ENCODE results near the gene MMP2. TPM values are rescaled to one million over a fixed set of nuclear protein-coding genes. Genes with fewer than 3 reads are reported as not detected.

MMP2 gene
- total RNA-seq, 1 experiment from 2014 or later, result 36.7 TPM

DNA sequence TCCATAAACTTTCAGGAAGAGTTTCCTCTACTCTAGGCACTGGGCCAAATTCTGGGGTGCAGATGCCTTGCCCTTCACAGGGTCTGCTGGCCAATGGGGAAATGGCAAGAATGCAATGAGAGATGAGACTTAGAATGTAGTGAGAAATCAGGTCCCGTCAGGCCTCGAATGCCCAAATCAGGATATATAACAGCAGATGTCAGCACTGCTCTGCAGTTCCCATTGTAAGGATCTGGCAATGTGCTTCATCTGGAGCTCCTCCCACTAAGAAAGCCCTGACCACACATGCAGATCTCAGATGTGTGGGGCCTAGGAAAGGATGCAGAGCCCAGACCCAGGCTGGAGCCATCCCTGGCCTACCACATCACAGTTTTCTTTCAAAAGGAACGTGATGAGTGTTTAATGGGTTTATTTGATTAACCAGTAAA lies 16.0 kb downstream of the MMP2 start:
- Histone ChIP-seq H3K27me3 (ENCODE audit: control insufficient read depth, insufficient read depth, low read length) (no peaks in the 10 kb centered on the region), H3K4me3 (ENCODE audit: insufficient read depth, low read depth, low read length) (no peak overlapping the region), H3K36me3 (replicated peaks; ENCODE audit: control insufficient read depth, insufficient read depth, low read length) (no peaks in the 10 kb centered on the region)
- DNase-seq, result peak; percentile 66

DNA sequence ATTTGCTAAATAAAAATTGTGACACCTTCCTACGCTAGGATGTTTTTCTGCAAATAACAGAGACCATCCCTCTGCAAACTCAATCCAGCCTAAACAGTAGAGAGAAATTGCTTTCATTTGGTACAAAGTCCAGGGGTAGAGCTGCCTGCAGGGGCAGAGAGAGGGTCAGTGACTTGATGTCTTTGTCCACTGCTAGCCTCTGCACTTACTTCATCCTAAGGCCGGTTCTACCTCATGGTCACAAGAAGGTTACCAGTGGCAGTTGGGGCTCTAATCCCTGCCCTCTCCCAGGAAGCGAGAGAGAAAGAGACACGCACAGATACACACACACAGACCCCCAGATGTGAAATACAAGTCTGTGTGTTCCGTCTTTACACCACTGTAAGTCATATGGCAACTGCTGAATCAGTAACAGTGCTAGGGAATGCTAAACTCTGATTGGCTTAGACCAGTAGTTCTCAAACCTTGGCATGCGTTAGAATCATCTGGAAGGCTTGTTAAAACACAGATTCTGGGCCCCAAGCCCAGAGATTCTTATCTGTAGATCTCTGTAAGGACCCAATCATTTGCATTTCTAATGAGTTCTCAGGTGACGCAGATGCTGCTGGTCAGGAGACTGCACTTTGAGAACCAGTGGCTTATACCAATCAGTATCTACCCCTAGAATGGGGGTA lies 16.8 kb downstream of the MMP2 start:
- Histone ChIP-seq H3K36me3 (replicated peaks; ENCODE audit: control insufficient read depth, insufficient read depth, low read length) (no peaks in the 10 kb centered on the region), H3K4me3 (ENCODE audit: insufficient read depth, low read depth, low read length) (no peak overlapping the region), H3K27me3 (ENCODE audit: control insufficient read depth, insufficient read depth, low read length) (no peaks in the 10 kb centered on the region)
- DNase-seq, result peak; percentile 18

DNA sequence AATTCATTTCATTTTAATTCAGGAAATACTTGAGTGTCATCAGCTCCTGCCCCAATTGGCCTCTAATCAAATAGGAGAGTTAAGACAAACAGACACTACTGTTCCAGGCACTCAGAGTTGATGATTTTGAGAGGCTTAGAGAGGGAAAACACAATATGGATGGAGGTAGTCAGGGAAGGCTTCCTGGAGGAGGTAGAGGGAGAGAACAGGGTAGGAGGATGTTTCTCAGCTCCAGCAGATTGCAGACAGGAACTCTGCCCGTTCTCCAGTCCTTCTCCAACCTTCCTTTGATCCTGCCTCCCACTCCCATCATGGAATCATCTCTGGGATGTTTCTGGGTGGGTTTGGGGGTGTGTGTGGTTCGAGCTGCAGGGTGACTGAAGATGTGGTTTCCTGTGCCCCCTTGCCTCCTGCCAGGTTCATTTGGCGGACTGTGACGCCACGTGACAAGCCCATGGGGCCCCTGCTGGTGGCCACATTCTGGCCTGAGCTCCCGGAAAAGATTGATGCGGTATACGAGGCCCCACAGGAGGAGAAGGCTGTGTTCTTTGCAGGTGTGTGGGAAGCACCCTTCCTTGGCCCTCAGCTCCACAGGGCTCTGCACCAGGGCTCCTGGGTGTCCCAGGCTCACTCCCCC lies 17.6 kb downstream of the MMP2 start:
- Histone ChIP-seq H3K36me3 (replicated peaks; ENCODE audit: control insufficient read depth, insufficient read depth, low read length) (no peaks in the 10 kb centered on the region), H3K4me3 (ENCODE audit: insufficient read depth, low read depth, low read length) (no peak overlapping the region), H3K27me3 (ENCODE audit: control insufficient read depth, insufficient read depth, low read length) (no peaks in the 10 kb centered on the region)
- DNase-seq, result peak; percentile 10

DNA sequence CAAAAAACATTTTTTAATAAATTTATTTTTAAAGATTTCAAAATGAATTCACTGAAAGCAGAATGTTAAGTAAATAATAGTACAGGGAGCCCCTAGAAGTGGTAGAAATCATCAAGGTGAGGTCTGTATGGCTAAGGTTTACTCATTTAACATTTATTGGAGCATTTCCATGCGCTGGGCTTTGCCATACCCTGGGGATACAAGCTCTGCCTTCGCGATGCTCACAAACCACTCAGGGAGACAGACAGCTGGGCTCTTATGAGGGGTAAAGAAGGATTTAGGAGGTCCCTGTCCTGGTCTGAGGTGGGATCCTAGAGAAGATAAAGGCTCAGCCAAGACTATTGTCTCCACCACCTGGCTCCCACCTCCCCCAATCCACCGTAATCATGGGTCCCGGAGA lies 18.6 kb downstream of the MMP2 start:
- no peaks in the 10 kb centered on the region for H3K27me3 ChIP-seq (ENCODE audit: control insufficient read depth, insufficient read depth, low read length)
- H3K36me3 ChIP-seq (replicated peaks; ENCODE audit: control insufficient read depth, insufficient read depth, low read length), result no peaks in the 10 kb centered on the region
- no peak overlapping the region for H3K4me3 ChIP-seq (ENCODE audit: insufficient read depth, low read depth, low read length)
- peak; percentile 5 for DNase-seq

DNA sequence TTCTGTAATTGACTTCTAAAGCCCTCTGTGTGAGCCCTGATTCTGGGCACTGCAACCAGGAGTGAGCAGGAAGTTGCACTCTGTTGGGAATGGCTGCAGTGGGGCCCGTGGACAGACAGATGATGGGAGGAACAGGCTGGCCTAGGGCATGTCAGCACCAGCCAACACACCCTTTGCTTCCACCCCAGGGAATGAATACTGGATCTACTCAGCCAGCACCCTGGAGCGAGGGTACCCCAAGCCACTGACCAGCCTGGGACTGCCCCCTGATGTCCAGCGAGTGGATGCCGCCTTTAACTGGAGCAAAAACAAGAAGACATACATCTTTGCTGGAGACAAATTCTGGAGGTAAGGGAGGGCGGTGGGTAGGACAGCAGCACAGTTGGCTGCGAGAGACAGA lies 19.1 kb downstream of the MMP2 start:
- Histone ChIP-seq H3K36me3 (replicated peaks; ENCODE audit: control insufficient read depth, insufficient read depth, low read length) (no peaks in the 10 kb centered on the region; the same call in 1 of the 2 replicates), H3K4me3 (ENCODE audit: insufficient read depth, low read depth, low read length) (no peak overlapping the region), H3K27me3 (ENCODE audit: control insufficient read depth, insufficient read depth, low read length) (no peaks in the 10 kb centered on the region)
- peak; percentile 8 for DNase-seq

DNA sequence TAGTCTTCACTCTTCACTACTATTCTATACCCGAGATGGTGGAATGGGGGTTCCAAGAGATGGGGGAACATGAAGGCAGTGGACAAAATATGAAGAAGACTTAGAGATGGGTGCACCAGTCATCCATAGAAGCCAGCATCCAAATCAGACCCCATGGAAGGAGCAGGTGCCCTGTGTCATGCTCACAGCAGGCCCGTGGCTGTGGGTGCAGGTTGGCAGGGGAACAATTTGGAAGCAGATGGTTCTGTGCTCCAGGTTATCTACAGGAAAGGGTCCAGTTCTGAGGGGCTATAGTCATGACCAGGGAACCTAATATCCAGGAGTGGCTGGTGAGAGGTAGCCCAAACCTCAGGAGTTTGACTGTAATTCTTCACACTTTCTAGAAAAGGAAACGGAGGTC lies 20.3 kb downstream of the MMP2 start:
- Histone ChIP-seq H3K4me3 (ENCODE audit: insufficient read depth, low read depth, low read length) (no peak overlapping the region), H3K27me3 (ENCODE audit: control insufficient read depth, insufficient read depth, low read length) (no peaks in the 10 kb centered on the region), H3K36me3 (replicated peaks; ENCODE audit: control insufficient read depth, insufficient read depth, low read length) (no peaks in the 10 kb centered on the region; the same call in none of the 2 replicates)
- peak; percentile 3 for DNase-seq

DNA sequence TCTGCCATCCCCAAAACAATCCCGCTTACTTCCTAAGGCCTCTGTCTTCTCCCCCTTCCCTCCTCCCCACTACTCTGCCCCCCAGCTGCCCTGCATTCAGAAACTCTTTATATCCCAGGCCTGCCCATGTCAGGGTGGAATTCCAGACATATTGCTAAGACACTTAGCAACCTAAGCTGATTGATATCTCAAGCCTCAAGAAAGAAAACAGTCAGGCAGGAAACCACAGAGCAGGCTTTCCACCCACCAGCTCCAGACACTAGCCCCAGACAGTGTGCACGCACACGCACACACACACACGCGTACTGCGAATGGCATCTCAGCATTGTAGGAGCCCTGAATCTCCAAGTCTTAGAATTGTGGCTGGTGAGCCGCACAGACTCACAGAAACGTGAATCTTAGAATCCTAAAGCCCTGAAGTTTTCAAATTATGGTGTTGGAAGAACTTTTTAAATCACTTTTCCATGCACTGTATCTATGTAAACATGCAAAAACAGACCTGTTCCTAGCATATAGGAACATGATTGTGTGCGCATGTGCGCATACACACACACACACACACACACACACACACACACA lies 21.0 kb downstream of the MMP2 start:
- no peak for DNase-seq
- Histone ChIP-seq H3K36me3 (replicated peaks; ENCODE audit: control insufficient read depth, insufficient read depth, low read length) (no peaks in the 10 kb centered on the region; the same call in none of the 2 replicates), H3K27me3 (ENCODE audit: control insufficient read depth, insufficient read depth, low read length) (no peaks in the 10 kb centered on the region)

DNA sequence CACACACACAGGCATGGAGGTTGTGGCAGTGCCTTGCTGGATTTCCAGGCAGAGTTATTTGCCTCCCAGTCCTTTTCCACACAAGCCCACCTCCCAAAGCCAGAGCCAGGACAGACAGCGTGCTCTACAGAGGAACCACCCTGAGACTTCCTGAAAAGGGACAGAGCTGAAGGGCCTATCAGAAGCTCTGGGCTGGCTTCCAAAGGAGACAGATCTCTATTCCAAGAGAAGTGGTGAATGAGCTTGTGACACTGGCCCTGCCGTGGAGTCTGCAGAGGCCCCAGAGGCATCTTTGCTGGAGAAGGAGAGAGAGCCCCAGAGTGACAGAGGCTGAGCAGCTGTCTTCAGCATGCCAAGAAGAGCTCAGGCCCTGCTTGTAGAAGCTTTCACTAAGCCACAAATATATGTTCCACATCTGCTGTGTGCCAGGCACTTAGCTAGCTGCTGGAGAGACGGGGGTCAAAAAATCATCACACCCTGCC lies 21.6 kb downstream of the MMP2 start:
- DNase-seq, result peak; percentile 5
- Histone ChIP-seq H3K4me3 (ENCODE audit: insufficient read depth, low read depth, low read length) (no peak overlapping the region), H3K27me3 (ENCODE audit: control insufficient read depth, insufficient read depth, low read length) (no peaks in the 10 kb centered on the region), H3K36me3 (replicated peaks; ENCODE audit: control insufficient read depth, insufficient read depth, low read length) (no peaks in the 10 kb centered on the region; the same call in none of the 2 replicates)

More for the DNA sequence above, 21.0 kb downstream of the MMP2 start:
- no peak overlapping the region for H3K4me3 ChIP-seq (ENCODE audit: insufficient read depth, low read depth, low read length)

DNA sequence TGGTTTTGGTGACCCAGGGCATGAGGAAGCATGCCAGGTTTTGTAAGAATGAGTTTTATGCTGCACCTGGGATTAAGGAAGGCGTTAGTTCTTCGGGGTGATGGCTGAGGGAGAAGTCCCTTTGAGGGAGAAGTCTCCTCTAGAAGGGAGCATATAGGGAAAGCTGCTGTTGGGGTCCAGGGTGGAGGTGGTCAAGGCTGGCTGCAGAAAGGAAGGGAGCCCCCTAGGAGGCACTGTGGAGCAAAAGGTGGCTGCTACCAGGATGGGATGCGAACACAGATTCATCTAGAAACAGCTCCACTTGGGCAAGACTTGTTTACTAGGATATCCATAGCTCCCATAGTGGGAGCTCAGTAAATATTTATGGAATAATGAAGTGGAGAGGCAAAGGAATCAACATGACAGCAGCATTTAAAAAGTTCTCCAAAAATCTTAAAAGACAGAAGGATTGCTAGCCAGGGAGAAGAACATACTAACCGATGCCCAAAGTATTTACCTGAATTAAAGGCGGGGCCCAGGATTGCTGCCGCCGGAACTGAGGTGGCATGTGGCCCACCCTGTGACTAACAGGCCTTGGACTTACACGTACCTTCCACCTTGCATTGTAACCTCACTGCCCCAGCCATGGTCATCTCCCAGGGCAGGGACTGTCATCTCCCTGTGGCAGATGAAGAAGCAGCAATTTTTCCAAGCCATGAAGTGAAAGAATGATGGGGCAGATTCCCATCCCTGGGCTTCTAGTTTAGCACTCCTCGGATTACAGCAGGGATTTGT lies 22.7 kb downstream of the MMP2 start:
- Histone ChIP-seq H3K27me3 (ENCODE audit: control insufficient read depth, insufficient read depth, low read length) (no peaks in the 10 kb centered on the region), H3K36me3 (replicated peaks; ENCODE audit: control insufficient read depth, insufficient read depth, low read length) (no peaks in the 10 kb centered on the region; the same call in none of the 2 replicates), H3K4me3 (ENCODE audit: insufficient read depth, low read depth, low read length) (no peak overlapping the region)
- DNase-seq, result peak; percentile 85

DNA sequence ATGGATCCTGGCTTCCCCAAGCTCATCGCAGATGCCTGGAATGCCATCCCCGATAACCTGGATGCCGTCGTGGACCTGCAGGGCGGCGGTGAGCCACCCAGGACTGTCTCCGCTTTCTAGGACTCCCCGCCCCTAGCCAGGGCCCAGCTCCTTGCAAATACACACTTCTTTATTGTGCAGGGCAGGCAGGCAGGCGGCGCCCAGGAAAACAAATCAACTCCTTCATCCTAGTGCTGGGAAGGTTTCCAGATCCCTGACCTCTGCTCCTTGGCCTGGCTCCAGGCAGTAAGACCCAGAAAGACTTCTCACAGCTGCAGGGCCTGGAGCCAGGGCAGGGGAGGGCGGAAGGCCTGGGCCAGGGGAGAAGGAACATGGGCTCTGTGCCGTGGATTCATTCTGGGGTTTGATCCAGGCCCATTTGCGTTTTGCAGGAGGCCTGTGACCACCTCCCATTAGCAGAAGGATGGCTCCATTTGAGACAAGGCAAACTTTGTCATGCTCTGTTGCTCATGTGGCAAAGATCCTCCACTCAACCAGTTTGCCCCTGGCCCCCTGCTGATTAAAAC lies 23.9 kb downstream of the MMP2 start:
- Histone ChIP-seq H3K27me3 (ENCODE audit: control insufficient read depth, insufficient read depth, low read length) (no peaks in the 10 kb centered on the region), H3K4me3 (ENCODE audit: insufficient read depth, low read depth, low read length) (no peak overlapping the region), H3K36me3 (replicated peaks; ENCODE audit: control insufficient read depth, insufficient read depth, low read length) (no peaks in the 10 kb centered on the region; the same call in none of the 2 replicates)
- peak; percentile 40 for DNase-seq

DNA sequence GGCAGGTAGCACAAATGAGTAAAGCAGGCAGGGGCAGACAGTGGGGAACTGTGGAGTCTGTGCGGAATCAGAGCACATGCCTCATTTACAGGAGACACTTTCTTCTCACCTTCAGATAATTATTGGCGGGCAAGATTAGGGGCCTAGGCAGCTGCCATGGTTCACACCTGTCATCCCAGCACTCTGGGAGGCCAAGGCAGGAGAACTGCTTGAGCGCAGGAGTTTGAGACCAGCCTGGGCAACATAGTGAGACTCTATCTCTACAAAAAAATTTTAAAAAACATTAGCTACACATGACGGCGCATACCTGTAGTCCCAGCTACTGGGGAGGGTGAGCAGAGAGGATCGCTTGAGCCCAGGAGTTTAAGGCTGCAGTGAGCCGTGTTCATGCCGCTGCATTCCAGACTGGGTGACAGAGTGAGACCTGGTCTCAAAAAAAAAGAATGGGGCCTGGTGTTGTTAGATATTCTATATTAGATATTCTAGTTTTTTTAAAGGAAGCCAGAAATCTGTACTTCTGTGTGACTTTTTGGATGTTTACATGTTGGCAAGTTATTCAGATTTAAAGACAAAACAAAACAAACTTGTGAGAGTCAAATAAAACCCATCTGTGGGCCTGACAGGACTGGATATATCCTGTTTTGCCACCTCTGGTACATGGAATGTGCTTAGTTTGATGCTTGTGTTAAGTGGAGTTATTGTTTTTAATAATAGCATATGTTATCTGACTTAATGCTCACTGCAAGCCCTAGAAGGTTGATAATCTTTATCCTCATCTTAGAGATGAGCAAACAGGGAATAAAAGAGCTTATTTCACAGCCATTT lies 24.9 kb downstream of the MMP2 start:
- DNase-seq, result peak; percentile 10
- no peaks in the 10 kb centered on the region; the same call in none of the 2 replicates for H3K36me3 ChIP-seq (replicated peaks; ENCODE audit: control insufficient read depth, insufficient read depth, low read length)

DNA sequence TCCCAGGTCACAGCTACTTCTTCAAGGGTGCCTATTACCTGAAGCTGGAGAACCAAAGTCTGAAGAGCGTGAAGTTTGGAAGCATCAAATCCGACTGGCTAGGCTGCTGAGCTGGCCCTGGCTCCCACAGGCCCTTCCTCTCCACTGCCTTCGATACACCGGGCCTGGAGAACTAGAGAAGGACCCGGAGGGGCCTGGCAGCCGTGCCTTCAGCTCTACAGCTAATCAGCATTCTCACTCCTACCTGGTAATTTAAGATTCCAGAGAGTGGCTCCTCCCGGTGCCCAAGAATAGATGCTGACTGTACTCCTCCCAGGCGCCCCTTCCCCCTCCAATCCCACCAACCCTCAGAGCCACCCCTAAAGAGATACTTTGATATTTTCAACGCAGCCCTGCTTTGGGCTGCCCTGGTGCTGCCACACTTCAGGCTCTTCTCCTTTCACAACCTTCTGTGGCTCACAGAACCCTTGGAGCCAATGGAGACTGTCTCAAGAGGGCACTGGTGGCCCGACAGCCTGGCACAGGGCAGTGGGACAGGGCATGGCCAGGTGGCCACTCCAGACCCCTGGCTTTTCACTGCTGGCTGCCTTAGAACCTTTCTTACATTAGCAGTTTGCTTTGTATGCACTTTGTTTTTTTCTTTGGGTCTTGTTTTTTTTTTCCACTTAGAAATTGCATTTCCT lies 26.5 kb downstream of the MMP2 start:
- H3K4me3 ChIP-seq (ENCODE audit: insufficient read depth, low read depth, low read length), result no peak overlapping the region
- H3K27me3 ChIP-seq (ENCODE audit: control insufficient read depth, insufficient read depth, low read length), result no peaks in the 10 kb centered on the region; the same call in 1 of the 2 replicates
- no peaks in the 10 kb centered on the region; the same call in none of the 2 replicates for H3K36me3 ChIP-seq (replicated peaks; ENCODE audit: control insufficient read depth, insufficient read depth, low read length)
- DNase-seq, result peak; percentile 15

More for the DNA sequence above, 24.9 kb downstream of the MMP2 start:
- Histone ChIP-seq H3K27me3 (ENCODE audit: control insufficient read depth, insufficient read depth, low read length) (no peaks in the 10 kb centered on the region), H3K4me3 (ENCODE audit: insufficient read depth, low read depth, low read length) (no peak overlapping the region)

DNA sequence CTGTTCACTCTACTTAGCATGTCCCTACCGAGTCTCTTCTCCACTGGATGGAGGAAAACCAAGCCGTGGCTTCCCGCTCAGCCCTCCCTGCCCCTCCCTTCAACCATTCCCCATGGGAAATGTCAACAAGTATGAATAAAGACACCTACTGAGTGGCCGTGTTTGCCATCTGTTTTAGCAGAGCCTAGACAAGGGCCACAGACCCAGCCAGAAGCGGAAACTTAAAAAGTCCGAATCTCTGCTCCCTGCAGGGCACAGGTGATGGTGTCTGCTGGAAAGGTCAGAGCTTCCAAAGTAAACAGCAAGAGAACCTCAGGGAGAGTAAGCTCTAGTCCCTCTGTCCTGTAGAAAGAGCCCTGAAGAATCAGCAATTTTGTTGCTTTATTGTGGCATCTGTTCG lies 27.1 kb downstream of the MMP2 start:
- Histone ChIP-seq H3K27me3 (ENCODE audit: control insufficient read depth, insufficient read depth, low read length) (no peaks in the 10 kb centered on the region; the same call in 1 of the 2 replicates), H3K36me3 (replicated peaks; ENCODE audit: control insufficient read depth, insufficient read depth, low read length) (no peaks in the 10 kb centered on the region; the same call in none of the 2 replicates), H3K4me3 (ENCODE audit: insufficient read depth, low read depth, low read length) (no peak overlapping the region)
- DNase-seq, result peak; percentile 19

Data from H7 (cell line).